Spleen (tissue), 11 donors: Measurements from ENCODE around the gene RRP12. TPM values are rescaled to one million over a fixed set of nuclear protein-coding genes. Genes with fewer than 3 reads are reported as not detected.
"Not testable (repeated sequence)": the region's sequence is repeated elsewhere in the genome, so short reads cannot be mapped to it uniquely, and the experiment has no call there.

Experiments used
- DNase-seq: peaks from one replicate; pipeline ENCODE4 v3.0.0-alpha.2; 2020
- H3K27ac ChIP-seq, 8 donors: fragments of 200-600 bp; sonication (generic) in 7 of 8; 1 replicate in 4 of 8; 2 replicates in 4 of 8; pipeline versions ENCODE4 v1.5.0 to v1.8.0; 2016 to 2021; ENCODE audit warnings: inconsistent platforms in 4 of 8, mild to moderate bottlenecking in 4 of 8, moderate library complexity in 1 of 8
- H3K27me3 ChIP-seq, 7 donors: fragments of 200-600 bp; sonication (generic) in 6 of 7; replicated peaks in 1 of 7; 1 replicate in 4 of 7; 2 replicates in 3 of 7; pipeline versions ENCODE4 v1.5.0 to v1.8.0; 2016 to 2021; ENCODE audit warnings: inconsistent platforms in 3 of 7, mild to moderate bottlenecking in 1 of 7
- H3K36me3 ChIP-seq, 6 donors: fragments of 200-600 bp; sonication (generic) in 5 of 6; 1 replicate in 4 of 6; 2 replicates in 2 of 6; pipeline versions ENCODE4 v1.5.0 to v1.8.0; 2016 to 2021; ENCODE audit warnings: inconsistent platforms in 2 of 6
- H3K4me1 ChIP-seq, 6 donors: fragments of 200-600 bp; sonication (generic) in 5 of 6; 1 replicate in 3 of 6; 2 replicates in 3 of 6; pipeline versions ENCODE4 v1.5.0 to v1.8.0; 2016 to 2021; ENCODE audit warnings: inconsistent platforms in 3 of 6
- H3K4me3 ChIP-seq, 8 donors: fragments of 200-600 bp; sonication (generic) in 7 of 8; 1 replicate in 4 of 8; 2 replicates in 4 of 8; pipeline versions ENCODE4 v1.5.0 to v1.8.0; 2016 to 2021; ENCODE audit warnings: inconsistent platforms in 4 of 8, mild to moderate bottlenecking in 4 of 8, moderate library complexity in 2 of 8
- H3K9me3 ChIP-seq, 8 donors: fragments of 200-600 bp; sonication (generic) in 7 of 8; 1 replicate in 4 of 8; 2 replicates in 4 of 8; pipeline versions ENCODE4 v1.5.0 to v1.8.0; 2016 to 2021; ENCODE audit warnings: inconsistent platforms in 4 of 8
- POLR2A ChIP-seq, 3 donors: fragments of 450-650 bp; IDR thresholded peaks; one replicate each; pipeline ENCODE4 v1.5.1; 2017; ENCODE audit warnings: antibody characterized with exemption in 3 of 3, mild to moderate bottlenecking in 1 of 3
- POLR2AphosphoS5 ChIP-seq, 3 donors: sonication (generic); formaldehyde crosslinking; IDR thresholded peaks; one replicate each; pipeline ENCODE4 v1.5.1; 2017; ENCODE audit warnings: antibody characterized with exemption in 3 of 3
- WGBS, 5 donors: extraction: QIAGEN DNeasy Blood & Tissue Kit in 3 of 5; methylation state at CpG; one replicate each; pipeline versions ENCODE4 v1.1.5 to v1.1.7; 2013 to 2018; 5-methylcytosine and 5-hydroxymethylcytosine counted together
- intact Hi-C: fragments of 100-400 bp; cut with DNase I; formaldehyde crosslinking; loops from one replicate; pipeline ENCODE4 v1.15.0; 2023; ENCODE audit warnings: low total_unique reads
- polyA plus RNA-seq, 3 donors: library from polyadenylated mRNA; stranded (reverse); fragments of 200-250 nt; gene quantifications; one replicate each; pipeline ENCODE4 v1.2.1, GENCODE V29; 2013
- total RNA-seq, 7 donors: library from RNA; depleted of rRNA in 3 of 7; stranded (reverse); fragments of >200 nt in 3 of 7; fragmentation: NEBNext Ultra II Directional in 4 of 7; extraction: Animal tissue kit (Norgen Biotek cat#: 25700) in 4 of 7; gene quantifications; one replicate each; pipeline versions ENCODE4 v1.1.0 to v1.2.1, GENCODE V29; 2016 to 2021
- TF ChIP-seq, protein P1 (sequence below), 11 experiments: fragments of 200-600 bp in 7 of 11; fragments of 450-650 bp in 4 of 11; sonication (generic) in 4 of 11; IDR thresholded peaks in 8 of 11; conservative IDR thresholded peaks in 3 of 11; 1 replicate in 7 of 11; 2 replicates in 4 of 11; pipeline versions ENCODE4 v1.4.0 to v1.8.0; 2016 to 2021; ENCODE audit warnings: antibody characterized with exemption in 11 of 11, inconsistent platforms in 4 of 11, mild to moderate bottlenecking in 1 of 11
- donor health status: healthy with polysubstance abuse.
- donor health status: DM: no; HTN: no; CAD: no; lungs with moderate emphysema.
- donor health status: DM: no; HTN: no; CAD: no.
- donor health status: Bipolar disorder and iron deficiency.
- donor health status: healthy.
- donor health status: DM: no; HTN: no; CAD: no.
- donor health status: DM: yes; HTN: yes; CAD: no.

Gene RRP12
- total and polyA plus RNA-seq, 10 donors = 12.3 to 51.4 (median 24.9) TPM

DNA sequence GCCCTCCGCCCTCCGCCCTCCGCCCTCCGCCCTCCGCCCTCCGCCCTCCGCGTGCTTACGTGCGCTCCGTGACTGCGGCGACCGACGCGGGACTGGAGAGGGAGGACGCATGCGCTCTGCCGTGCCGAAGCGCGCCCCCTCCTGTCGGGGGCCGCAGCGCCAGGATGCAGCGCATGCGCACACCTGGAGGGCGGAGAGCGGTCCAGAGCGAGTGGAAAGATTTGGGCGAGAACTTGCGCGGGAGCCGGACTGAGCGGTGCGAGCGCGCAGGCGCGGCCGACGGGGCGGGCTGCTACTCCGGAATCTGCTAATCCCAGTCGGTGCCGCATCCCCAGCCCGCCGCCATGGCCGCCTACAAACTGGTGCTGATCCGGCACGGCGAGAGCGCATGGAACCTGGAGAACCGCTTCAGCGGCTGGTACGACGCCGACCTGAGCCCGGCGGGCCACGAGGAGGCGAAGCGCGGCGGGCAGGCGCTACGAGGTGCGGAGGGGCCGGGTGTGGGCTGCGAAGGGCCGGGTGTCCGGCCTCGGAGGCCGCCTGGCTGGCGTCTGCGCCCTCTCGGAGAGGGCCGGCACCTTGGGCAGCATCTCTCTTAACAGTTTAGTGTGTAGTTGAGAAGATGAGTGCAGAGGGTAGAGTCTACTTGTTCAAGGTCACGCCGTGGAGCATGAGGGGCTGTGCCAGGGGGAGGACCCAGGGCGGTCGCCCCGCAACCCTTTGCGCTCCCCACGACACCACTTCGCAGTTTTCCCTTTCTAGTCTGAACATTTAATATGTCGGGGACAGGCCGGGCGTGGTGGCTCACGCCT is 25.0 kb upstream of the RRP12 start, which contains the start of gene PGAM1:
Gene PGAM1, plus strand, starts transcription at position 228 of the 812 bp plus-strand sequence. Its CDS starts 117 bp downstream, at position 345.
- WGBS, 5 donors = 0 to 2% (median 0%) methylated on average over 32 to 88 of the region's 90 CpGs
- H3K36me3 ChIP-seq = peaks cover 0 to 22% (median 18%) of the 10 kb centered on the region in 6 donors
- DNase-seq = peak; percentile 99
- intact Hi-C loops = no loop called here
- TF ChIP-seq POLR2AphosphoS5 (IDR thresholded peaks at IDR 0.05) (peak; percentile 92 to 95 (median 94)), POLR2A (IDR thresholded peaks at IDR 0.05) (peak in 1 of 3 donors; percentile 60)
- TF ChIP-seq, protein P1, sequence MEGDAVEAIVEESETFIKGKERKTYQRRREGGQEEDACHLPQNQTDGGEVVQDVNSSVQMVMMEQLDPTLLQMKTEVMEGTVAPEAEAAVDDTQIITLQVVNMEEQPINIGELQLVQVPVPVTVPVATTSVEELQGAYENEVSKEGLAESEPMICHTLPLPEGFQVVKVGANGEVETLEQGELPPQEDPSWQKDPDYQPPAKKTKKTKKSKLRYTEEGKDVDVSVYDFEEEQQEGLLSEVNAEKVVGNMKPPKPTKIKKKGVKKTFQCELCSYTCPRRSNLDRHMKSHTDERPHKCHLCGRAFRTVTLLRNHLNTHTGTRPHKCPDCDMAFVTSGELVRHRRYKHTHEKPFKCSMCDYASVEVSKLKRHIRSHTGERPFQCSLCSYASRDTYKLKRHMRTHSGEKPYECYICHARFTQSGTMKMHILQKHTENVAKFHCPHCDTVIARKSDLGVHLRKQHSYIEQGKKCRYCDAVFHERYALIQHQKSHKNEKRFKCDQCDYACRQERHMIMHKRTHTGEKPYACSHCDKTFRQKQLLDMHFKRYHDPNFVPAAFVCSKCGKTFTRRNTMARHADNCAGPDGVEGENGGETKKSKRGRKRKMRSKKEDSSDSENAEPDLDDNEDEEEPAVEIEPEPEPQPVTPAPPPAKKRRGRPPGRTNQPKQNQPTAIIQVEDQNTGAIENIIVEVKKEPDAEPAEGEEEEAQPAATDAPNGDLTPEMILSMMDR (IDR thresholded peaks at IDR 0.05 in 8 of 11, conservative IDR thresholded peaks at IDR 0.05 in 3 of 11) = peak; percentile 47 to 88 (median 72)
- no peaks in the 10 kb centered on the region for H3K9me3 ChIP-seq
- peak within 1 kb of the TSS; percentile 79 to 95 (median 94) for H3K27ac ChIP-seq
- H3K27me3 ChIP-seq = no peaks in the 10 kb centered on the region
- peak within 1 kb of the TSS; percentile 60 to 99 (median 86) for H3K4me3 ChIP-seq
- peaks cover 23 to 83% (median 48%) of the 10 kb centered on the region in 6 donors for H3K4me1 ChIP-seq

GRCh38 chr10:97423757-97424098 is 22.6 kb upstream of the RRP12 start:
- H3K9me3 ChIP-seq, H3K36me3 ChIP-seq, DNase-seq, H3K27me3 ChIP-seq, H3K4me3 ChIP-seq, intact Hi-C loops: not testable (repeated sequence)
- WGBS, 5 donors = 53 to 79% (median 65%) methylated on average over 8 of the region's 8 CpGs
- peak overlapping the region; percentile 48 to 95 (median 94) for H3K27ac ChIP-seq
- peaks cover 23 to 93% (median 56%) of the 10 kb centered on the region in 6 donors for H3K4me1 ChIP-seq

GRCh38 chr10:97416565-97416964 is 15.4 kb upstream of the RRP12 start:
- no peaks in the 10 kb centered on the region for H3K27me3 ChIP-seq
- H3K4me3 ChIP-seq = no peak overlapping the region
- no peaks in the 10 kb centered on the region for H3K36me3 ChIP-seq
- peaks cover 3 to 78% (median 26%) of the 10 kb centered on the region in 6 donors for H3K4me1 ChIP-seq
- DNase-seq = peak; percentile 43
- H3K27ac ChIP-seq = peak overlapping the region in 1 of 8 donors; percentile 6
- 28 to 40% (median 32%) methylated on average over 5 to 6 of the region's 6 CpGs for WGBS, 5 donors
- intact Hi-C loops = no loop called here
- TF ChIP-seq, protein P1 (IDR thresholded peaks at IDR 0.05 in 8 of 11, conservative IDR thresholded peaks at IDR 0.05 in 3 of 11) = no peak
- TF ChIP-seq POLR2AphosphoS5 (IDR thresholded peaks at IDR 0.05) = no peak
- no peak for TF ChIP-seq POLR2A (IDR thresholded peaks at IDR 0.05)
- H3K9me3 ChIP-seq = no peaks in the 10 kb centered on the region

- peak; percentile 52 for DNase-seq
- Histone ChIP-seq H3K4me3 (no peak overlapping the region), H3K4me1 (peaks cover under 1 to 59% (median 16%) of the 10 kb centered on the region in 6 donors), H3K9me3 (no peaks in the 10 kb centered on the region), H3K36me3 (no peaks in the 10 kb centered on the region), H3K27me3 (no peaks in the 10 kb centered on the region), H3K27ac (peak overlapping the region in 4 of 8 donors; percentile 9 to 61 (median 34))
- TF ChIP-seq POLR2A (IDR thresholded peaks at IDR 0.05) = no peak
- TF ChIP-seq, protein P1 (IDR thresholded peaks at IDR 0.05 in 8 of 11, conservative IDR thresholded peaks at IDR 0.05 in 3 of 11) = no peak
- TF ChIP-seq POLR2AphosphoS5 (IDR thresholded peaks at IDR 0.05) = no peak
- intact Hi-C loops = no loop called here
- 71 to 89% (median 77%) methylated on average over 10 of the region's 10 CpGs for WGBS, 5 donors
Observed at GRCh38 chr10:97412891-97413304, 11.8 kb upstream of the RRP12 start.
